Myocyte (in vitro differentiated cells): ENCODE measurements around the gene PRLR. TPM values are rescaled to one million over a fixed set of nuclear protein-coding genes. Genes with fewer than 3 reads are reported as not detected.
A peak's percentile ranks its signal among the peaks of the same experiment; 100 is the strongest.
"Not testable (repeated sequence)": the region's sequence is repeated elsewhere in the genome, so short reads cannot be mapped to it uniquely, and the experiment has no call there.

ENCODE experiments used
- DNase-seq: peaks from one replicate; pipeline ENCODE4 v3.0.0-alpha.2; 2012; ENCODE audit warnings: low read depth
- total RNA-seq: library from RNA; depleted of rRNA; stranded (reverse); fragments of >200 nt; gene quantifications from 2 replicates; pipeline ENCODE4 v1.2.3, GENCODE V29; 2014

Gene PRLR
- total RNA-seq, 1 donor from 2014 or later = not detected

DNA sequence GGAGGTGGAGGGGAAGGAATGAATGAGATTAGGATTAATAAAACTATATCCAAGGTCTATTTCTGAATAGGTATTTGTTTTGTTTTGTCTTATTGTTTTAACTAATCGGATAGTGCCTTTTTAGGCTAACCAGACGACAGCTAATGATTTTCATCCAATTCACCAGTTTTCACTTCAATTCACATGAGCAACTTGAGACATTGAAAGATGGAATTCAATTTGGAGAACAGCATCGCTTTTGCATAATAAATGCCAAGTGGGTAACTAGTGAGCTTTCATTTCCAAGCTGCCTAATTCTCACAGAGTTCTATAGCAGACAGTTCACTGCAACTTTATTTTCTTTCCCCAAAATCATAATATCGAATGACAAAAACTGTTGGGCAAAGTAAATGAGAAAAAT is 187.5 kb downstream of the PRLR start:
- no peak for DNase-seq

DNA sequence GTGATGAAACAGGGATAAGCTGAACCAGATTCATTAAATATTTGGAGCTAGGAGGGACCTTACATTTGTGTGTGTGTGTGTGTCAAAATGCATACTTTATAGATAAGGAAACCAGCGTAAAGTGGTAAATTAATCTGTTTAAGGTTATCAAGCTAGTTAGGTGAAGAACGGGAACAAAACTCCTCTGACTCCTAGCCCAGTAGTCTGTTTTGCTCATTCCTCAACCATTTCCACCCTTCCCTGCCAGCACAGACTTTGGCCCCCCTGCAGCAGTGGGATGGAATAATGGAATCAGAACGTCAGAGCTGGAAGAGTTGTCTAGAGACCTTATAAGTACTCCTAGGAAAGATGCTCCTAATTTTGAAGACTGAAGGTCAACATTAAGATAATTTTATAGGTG is 189.0 kb downstream of the PRLR start:
- DNase-seq = no peak

DNA sequence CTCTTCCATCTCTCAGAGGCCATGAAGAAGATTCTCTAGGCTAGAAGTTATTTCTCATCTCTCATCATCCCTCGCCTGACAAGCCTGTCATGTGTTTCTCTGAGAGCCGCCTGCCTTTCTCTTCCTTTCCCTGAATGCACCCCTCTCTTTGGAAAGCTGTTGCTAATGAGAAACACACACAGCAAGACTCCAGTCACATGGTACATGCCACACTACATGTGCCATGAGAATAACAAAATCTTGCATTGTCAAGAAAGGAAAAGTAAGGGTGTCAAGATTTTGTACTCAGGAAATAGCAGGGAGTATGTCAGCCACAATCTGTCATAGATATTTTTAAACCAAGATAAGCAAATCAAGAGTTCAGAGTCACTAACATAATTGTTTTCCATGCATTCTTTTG is 191.4 kb downstream of the PRLR start:
- no peak for DNase-seq

DNA sequence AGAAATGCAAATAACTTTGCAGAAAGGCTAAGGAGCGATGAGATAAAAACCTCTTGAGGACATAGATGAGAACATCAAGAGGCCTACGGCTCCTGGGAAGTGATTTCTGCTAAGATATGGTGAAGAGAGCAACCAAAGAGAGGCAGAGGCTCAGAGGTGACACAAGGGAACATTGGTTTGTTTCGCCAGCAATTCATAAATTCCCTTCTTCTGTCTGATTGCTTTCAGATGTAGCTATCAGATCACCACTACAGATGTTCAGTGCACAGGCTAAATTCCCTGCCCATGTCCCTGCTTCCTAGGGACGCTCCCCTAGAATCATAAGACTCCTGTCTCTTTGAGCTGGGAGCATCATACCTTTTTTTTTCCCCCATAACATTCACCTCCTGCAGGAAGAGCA is 193.8 kb downstream of the PRLR start:
- no peak for DNase-seq

DNA sequence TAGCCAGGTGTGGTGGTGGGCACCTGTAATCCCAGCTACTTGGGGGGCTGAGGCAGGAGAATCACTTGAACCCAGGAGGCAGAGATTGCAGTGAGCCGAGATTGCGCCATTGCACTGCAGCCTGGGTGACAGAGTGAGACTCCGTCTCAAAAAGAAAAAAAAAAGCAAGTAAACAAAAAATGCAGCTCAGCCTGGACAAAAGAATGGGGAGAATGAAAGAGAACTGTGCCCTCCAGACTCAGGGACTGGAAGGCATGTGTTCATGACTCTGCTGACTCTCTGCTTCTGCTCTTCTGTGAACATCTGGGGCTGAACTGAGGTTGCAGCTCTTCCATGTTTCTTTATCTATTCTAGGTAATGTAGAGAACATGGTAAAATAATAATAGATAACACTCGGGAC is 194.4 kb downstream of the PRLR start:
- DNase-seq = not testable (repeated sequence)

DNA sequence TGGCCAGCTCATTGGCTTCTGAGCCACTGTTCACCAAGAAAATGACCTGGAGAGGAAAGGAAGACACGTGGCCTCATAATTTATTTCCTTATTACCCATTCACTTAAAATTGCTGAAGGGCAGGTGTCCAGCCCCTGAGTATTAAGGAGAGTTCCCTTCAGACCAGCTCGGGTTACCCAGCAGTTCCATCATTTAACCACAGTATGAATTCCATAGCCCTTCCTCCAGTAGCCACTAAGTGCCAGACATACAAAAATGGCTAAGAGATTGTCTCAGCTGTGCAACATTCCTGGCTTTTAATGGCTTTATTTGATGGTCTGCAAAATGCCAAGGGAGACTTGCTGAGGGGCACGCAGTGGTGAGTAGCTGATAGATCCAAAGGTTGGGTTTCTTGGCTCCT is 195.0 kb downstream of the PRLR start:
- DNase-seq = peak; percentile 73

DNA sequence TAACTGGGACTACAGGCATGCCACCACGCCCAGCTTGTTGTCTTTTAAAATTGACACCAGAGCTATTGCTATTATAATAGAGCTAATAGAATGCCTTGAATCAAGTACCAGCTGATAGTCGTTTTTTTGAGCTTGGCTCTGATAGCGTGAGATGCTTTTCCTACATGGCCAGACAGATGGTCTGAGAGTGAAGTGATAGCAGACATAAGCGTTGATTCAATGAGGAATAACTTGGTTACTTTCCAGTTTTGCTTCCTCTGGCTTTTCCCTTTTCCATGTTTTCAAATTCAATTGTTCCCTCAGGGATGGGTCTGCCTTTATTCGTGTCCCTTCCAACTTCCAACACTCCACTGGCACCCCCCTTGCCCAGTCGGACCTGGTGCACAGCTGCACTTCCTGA is 197.9 kb downstream of the PRLR start:
- no peak for DNase-seq

DNA sequence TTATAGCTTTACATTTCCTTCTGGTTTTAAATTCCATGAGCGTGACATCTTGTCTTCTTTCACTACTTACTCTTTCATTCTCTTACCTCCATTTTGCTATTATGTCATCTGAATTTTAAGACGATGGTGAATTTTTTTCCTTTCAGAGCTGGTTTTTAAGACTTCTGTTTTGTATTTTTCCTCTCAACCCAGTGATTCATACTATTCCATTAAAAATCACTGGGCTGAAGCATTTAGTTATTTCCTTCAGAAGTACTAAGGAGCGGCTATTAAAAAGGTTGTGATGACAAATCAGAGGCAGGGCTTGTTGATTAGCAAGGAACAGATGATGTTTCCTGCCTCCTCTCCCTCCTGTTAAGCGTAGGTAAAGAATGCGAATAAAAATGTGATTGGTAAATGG is 199.0 kb downstream of the PRLR start:
- no peak for DNase-seq

DNA sequence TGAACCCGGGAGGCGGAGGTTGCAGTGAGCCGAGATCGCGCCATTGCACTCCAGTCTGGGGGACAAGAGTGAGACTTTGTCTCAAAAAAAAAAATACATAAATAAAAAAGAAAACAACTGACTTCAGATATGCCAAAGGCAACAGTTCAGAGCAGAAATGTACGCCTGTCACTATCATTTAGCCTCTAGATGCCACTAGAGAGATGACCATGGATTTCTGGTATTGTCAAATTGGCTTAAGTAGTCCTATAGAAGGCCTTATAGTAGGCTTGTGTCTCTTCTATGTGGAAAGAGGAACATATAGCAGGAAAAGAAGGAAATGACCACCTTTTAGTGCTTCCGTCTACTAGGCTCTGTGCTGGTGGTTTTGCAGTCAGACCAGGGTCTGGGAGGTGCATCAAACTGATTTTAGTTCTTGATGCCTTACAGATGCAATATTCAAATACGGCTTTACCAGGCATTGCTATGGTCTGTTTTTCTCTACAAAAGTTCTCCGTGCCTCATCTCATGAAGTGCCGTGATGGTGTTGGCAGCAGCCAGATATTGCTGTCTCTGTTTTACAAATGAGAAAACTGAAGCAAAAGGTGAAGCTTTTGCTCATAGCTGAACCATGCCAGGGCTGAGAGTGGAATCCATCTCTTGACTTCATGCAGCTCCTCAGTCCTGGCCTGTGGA is 199.7 kb downstream of the PRLR start:
- no peak for DNase-seq

DNA sequence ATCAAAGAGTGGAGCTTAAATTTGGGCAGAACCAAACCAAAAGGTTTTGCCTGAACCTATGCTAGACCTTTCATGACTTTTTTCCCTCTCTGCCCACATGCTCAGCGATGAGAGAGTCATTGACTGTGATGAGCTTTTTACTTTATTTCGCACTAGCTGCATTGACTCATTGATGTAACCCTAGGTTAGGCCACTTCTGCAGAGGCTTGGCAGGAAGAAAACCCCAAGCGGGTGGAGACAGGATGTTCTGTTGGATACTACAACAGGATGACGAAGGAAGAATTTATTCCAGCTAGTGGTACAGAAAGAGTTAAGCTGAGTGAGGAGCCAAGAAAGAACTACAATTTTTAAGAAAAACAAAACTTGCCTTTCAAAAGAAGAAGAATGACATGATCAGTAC is 201.0 kb downstream of the PRLR start:
- no peak for DNase-seq

DNA sequence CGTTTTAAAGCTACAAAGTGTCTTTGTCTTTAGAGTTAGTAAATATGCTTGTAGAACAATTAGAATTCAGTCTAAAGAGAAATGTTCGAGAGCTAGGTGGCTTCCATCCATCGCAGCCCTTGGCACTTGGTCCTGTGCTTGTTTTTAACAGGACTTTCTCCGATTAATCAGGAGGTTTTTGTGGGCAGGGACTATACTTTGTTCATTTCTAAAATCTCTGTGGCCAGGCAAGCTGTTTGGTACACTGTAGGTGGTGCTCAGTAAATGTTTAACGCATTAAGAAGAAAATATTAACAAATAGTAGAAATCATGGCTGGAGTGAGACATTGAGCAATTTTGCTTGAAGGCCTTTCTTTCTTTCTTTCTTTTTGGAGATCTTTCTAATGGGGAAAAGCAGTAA is 203.3 kb downstream of the PRLR start:
- DNase-seq = no peak

DNA sequence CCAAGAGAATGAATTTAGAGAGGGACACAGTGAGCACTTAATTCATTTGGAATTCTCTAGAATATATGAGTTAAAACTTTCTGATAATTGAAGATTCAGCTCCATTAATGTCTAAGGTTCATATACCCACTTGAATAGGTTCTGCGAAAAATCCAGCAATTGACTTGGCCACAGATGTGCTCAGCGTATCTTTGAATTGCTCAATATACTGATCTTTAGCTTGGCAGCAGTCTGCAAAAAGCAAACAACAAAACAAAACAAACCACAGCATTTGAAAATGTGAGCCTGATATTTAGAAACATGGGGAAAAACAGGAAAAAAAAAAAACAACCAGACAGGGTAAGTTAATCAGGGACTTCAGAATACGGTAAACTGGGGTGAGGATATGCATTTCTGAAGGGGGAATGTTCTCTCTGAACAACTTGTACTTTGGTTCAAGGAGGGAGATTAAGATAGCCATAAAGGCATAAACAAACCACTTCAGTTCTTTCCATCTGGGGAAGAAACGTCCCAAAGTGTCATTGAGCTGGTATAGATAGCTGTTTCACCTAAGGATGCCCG is 203.9 kb downstream of the PRLR start:
- no peak for DNase-seq

DNA sequence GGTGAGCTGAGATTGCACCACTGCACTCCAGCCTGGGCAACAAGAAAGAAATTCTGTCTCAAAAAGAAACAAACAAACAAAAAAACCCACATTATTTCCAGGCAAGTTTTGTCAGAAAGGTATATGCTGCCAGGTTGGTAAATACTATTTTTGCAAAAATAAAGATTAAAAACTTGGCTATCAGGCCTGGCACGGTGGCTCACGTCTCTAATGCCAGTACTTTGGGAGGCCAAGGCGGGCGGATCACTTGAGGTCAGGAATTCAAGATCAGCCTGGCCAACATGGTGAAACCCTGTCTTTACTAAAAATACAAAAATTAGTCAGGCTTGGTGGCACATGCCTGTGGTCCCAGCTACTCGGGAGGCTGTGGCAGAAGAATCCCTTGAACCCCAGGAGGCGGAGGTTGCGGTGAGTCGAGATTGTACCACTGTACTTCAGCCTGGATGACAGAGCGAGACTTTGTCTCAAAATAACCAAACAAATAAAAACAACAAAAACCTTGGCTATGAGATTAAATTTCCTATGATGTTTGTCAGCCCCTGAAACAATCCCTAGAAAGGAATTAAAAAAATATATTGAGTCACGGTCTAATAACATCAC is 205.3 kb downstream of the PRLR start:
- DNase-seq = peak; percentile 71

DNA sequence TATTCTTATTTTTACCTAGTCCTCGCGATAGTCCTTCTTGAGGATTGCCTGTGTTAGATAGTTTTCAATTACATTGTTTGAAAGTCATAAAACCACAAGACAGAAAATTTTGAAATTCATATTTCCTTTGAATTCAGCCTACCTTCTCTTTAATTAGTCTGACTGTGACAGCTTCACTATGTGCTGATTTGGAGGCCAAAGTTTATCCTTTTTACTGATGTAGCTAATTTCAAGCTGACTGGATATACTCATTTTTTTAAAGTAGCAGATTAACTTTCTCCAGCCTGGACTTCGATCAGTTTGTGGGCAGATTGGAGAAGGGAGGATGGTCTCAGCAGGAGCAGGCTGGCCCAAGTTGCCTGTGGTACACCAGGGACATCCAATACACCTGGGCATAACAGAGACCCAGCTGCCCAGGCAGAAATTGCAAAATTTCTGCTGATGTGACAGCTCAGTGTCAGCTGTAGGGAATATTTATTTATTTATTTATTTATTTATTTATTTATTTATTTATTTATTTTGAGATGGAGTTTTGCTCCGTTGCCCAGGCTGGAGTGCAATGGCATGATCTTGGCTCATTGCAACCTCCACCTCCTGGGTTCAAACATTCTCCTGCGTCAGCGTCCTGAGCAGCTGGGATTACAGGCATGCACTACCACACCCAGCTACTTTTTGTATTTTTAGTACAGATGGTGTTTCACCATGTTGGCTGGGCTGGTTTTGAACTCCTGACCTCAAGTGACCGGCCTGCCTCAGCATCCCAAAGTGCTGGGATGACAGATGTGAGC is 206.7 kb downstream of the PRLR start:
- DNase-seq = peak; percentile 69

DNA sequence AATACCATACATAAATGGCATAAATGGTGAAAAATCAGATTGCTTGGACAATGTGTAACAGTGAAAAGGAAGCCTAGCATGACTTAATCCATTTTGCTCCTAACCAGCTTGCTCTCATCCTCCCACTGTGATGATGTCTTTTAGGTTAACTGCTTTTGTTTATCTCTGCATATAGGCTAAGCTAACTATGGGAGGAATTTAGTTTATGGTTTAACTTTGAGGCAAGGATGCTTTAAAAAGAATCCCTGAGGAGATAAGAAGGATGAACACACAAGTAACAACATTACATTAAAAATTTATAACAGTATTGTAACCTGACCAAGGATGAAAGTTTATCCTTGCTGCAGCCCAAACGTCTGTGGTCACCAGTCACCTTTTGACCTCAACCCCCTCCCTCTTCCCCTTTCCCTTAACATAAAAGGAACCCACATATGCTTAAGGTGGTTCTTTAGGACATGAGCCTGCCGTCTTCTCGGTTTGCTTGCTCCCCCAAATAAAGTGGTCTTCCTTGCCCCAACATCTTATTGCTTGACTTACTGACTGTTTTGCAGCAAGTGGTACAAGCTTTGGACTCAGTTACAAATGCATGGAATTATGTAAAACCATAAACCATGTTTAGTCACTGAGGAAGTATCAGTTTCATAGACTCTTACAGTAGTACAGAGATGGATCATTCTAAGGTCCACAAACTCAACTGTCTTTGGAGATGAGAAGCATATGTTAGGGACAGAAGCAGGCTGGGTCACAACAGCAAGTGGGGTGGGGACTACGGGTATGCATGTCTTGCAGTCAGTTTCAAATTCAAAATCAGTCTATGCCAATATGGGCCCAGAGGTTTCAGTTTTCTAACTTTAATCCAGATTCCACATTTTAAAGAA is 213.9 kb downstream of the PRLR start:
- no peak for DNase-seq

DNA sequence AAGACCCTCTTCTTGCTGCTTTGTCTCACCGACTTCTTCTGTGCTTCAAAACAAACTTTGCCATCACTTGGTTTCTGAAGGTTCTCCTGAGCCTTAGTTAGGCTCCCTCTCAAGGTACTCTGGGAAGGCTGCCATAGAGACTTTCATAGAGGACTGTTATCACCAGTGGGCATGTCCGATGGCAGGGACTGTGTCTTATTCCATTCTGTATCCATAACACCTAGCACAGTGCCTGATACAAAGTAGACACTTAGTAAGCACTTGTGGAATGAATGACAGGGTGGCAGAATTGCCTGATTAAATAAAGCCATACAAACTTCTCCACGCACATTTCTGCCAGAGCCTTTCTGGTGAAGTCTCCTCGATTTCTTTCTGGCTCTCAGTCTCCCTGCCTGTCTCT is 215.2 kb downstream of the PRLR start:
- no peak for DNase-seq

DNA sequence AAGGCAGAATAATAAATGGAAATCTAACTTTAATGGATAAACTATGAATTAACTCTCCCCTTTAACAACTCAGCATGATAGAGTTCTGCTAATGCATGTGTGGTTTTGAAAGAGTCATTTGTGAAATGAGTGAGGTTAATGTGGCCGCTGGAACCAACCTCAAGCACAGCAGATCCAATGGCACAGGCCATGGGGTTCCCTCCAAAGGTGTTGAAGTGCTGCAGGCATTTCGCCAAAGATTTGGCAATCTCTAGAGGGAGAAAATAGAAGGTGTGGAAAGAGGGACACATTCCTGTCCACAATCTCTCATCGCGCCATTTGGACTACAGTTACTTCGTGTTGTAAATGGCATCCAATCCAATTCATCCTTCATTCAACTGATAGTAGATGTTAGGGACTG is 217.5 kb downstream of the PRLR start:
- peak; percentile 80 for DNase-seq

DNA sequence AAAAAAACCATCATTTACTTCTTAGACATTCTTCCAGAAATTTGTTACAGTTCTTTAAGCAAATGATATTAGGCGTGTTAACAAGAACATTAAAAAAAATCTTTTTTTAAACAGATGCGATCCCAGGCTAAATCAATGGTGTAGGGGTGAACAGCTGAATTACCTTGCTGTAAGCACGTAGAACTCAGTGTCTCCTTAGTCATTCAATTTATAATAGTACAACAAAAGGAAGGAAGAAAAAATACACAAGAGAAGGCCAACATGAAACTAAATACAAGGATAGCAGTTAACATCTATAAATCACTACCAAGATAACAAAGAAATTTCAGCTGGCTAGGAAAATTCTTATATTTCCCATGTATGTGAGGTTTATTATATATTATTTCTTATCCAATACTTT is 217.9 kb downstream of the PRLR start:
- DNase-seq = no peak

DNA sequence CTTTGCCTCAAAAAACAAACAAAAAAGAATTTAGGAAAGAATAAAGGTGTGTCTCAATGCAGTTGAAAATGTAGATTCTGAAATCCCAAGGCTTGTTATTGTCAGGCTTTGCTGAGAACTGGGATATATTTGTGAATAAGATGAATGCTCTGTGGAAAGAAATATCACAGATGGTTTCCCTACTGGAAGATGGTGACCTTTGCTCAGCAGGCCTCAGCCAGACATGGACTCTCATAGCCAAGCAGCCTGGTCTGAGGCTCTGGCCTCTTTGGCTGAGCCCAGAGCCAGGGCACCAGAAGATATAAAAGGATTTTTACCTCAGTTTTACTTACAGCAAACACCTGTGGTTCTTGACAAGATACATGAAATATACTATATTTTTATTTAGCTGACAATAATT is 219.6 kb downstream of the PRLR start:
- no peak for DNase-seq

DNA sequence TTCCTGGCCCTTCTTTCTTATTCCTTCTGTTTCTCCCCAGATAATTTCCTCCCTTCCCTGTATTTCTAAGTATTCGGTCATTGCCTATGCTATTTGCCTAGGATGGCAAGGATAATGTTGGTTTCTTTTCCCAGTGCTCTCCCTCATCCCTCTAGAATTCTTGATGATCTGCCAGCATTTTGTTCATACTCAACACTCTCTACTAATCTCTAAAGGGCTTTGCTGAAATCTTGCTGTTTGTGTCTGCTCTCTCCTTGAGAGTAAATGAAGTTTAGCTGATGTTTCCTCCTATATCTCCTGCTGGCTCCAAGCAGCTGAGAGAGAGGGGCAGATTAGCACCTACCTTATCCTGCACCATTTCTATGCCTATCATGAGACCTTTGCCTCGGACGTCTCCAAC is 220.6 kb downstream of the PRLR start:
- DNase-seq = no peak

DNA sequence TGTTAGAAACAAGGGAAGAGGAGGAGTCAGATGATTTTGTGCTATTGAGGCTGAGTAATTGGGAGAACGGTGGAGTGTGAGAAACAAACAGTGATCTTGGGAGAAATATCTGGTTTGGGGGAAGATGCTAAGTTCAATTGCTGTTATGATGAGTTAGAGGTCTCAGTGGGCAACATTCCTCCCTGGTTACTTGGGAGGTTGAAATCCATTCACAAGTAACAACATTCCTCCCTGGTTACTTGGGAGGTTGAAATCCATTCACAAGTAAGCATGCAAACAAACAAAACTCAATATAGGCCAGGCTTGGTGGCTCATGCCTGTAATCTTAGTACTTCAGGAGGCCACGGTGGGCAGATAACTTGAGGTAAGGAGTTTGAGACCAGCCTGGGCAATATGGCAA is 221.3 kb downstream of the PRLR start:
- no peak for DNase-seq
